Measurements from ENCODE around the gene DEGS1.

DEGS1 gene

GRCh38 chr1:224182866-224183590 lies at the start of gene DEGS1:
TSS of gene DEGS1 (plus strand) at chr1:224183240. CDS start at chr1:224183337, 97 bp downstream.
- peak; percentile 80 for DNase-seq

DNA sequence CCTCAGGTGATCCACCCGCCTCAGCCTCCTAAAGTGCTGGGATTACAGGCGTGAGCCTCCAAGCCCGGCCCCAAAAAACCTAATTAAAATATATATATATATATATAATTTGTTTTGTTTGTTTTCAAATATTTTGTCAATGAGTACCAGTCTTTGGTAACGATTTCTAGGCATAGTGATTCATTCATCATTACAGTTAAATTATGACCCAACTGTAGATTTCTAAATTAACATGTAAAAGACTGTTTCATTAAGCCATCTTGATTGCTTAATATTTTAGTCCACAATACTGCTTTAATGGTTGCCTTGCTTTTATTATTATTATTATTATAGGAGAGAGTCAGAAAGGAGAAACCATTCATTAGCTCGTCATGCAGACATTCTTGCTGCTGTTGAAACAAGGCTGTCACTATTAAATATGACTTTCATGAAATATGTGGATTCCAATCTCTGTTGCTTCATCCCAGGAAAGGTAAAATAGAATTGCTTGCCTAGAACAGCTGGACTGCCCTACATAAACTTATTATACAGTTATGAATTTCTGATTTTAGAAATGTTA lies 49.2 kb upstream of the DEGS1 start:
- DNase-seq, result no peak

GRCh38 chr1:224137518-224137917 lies 45.5 kb upstream of the DEGS1 start:
- DNase-seq, result no peak

GRCh38 chr1:224138198-224138597 lies 44.8 kb upstream of the DEGS1 start:
- no peak for DNase-seq

GRCh38 chr1:224141693-224142092 lies 41.3 kb upstream of the DEGS1 start:
- DNase-seq, result no peak

GRCh38 chr1:224149709-224150108 lies 33.3 kb upstream of the DEGS1 start:
- DNase-seq, result no peak

DNA sequence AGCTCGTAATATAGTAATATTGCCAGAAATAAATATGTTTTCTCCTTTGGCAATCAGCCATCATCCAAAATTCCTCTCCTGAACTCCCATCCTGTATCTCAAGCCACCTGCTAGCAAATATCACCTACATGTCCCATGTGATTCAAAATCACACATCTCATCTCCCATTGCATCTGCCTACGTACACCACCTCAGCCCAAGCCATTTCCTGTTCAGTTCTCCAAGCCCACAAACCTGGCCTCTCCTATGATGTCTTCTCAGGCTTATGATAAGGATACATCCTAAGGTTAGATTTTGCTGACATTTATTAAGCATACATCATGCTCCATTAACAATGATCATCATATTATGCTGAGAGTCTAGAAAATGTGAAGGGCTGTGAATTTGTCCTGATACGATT lies 31.9 kb upstream of the DEGS1 start:
- no peak for DNase-seq

DNA sequence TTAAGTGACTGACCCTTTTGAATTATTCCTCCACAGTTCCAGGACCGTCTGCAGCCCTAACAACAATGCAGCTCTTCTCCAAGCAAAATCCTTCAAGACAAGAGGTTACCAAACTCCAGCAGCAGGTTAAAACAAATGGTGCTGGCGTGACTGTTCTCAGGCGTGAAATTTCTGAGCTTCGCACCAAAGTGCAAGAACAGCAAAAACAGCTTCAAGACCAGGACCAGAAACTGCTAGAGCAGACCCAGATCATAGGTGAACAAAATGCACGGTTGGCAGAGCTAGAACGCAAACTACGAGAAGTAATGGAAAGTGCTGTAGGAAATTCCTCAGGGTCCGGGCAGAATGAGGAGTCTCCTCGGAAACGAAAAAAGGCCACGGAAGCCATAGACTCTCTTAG lies 25.7 kb upstream of the DEGS1 start:
- DNase-seq, result no peak

GRCh38 chr1:224159541-224159940 lies 23.5 kb upstream of the DEGS1 start:
- no peak for DNase-seq

DNA sequence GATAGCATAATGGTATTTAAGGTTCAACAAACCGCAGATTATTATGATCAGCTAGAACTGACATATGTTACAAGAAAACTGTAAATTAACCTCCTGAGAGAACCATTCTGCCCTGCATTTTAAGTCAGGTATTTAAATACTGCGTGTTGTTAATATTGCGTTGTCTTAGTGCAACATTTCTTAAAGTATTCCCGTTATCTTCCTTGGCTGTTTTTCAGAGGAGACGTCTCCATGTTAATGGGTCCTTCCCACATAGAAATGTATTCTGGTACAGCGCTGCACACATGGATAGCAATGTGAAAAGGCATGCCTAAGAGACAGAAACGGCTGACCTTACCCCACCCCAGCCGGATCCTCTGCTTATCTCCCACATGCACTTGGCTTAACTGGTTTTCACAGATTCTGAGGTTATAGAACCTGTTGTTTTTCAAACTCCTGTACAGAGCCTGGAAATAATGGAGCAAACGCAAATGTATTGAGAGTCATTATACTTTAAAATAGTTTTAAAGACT lies 22.8 kb upstream of the DEGS1 start:
- DNase-seq, result no peak

DNA sequence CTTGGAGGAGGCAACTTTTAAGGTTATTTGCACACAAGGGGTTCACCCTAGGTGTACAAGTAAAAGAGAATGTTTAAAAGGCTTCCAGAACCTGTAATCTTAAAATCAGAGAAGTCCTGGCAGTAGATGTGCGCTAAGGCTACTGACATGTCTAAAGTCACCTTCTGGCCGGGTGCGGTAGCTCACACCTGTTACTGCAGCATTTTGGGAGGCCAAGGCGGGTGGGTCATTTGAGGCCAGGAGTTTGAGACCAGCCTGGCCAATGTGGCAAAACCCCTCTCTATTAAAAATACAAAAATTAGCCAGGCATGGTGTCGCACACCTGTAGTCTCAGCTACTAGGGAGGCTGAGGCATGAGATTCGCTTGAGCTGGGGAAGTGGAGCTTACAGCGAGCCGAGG lies 20.3 kb upstream of the DEGS1 start:
- DNase-seq, result no peak

- DNase-seq, result no peak
Observed at GRCh38 chr1:224163311-224163710, 19.7 kb upstream of the DEGS1 start.

- no peak for DNase-seq
Observed at GRCh38 chr1:224168859-224169380, 14.1 kb upstream of the DEGS1 start.

DNA sequence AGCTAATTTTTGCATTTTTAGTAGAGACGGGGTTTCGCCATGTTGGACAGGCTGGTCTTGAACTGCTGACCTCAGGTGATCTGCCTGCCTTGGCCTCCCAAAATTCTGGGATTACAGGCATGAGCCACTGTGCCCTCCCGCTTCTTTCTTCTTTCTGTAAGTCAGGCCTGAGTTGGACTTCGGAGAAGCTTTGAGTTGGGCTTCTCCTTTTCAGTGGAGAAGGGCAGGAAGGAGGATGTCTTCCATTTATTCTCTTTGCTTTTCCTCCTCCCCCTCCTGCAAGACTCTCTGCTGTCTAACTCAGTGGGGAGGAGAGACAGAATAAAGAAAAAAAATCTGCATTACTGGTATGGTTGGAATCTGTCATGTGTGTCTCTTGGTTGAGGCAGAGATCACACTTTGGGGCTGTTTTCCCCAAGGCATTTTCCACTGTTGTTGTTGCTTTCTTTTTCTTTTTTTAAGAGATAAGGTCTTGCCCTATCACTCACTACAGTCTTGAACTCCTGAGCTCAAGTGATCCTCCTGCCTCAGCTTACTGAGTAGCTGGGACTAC lies 13.2 kb upstream of the DEGS1 start:
- DNase-seq, result no peak

GRCh38 chr1:224170343-224170742 lies 12.7 kb upstream of the DEGS1 start:
- DNase-seq, result no peak

GRCh38 chr1:224170748-224171478 lies 12.1 kb upstream of the DEGS1 start:
- DNase-seq, result no peak

- DNase-seq, result no peak
Observed at GRCh38 chr1:224172229-224172628, 10.8 kb upstream of the DEGS1 start.

DNA sequence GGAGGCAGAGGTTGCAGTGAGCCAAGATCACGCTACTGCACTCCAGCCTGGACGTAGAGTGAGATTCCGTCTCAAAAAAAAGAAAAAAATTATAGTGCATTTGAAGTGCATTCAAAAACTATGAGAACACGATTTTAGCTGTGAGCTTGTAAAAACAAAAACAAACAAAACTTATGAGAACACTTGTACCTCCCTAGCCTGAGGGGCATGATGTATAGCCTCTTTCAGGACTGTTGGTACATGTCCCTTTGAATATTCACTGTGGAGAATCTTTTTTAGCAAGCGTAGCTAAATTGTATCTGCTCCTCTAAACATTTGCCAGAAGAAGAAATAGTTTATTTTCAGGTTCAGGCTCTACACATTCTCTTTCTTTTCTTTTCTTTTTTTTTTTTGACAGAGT lies 9.5 kb upstream of the DEGS1 start:
- no peak for DNase-seq

DNA sequence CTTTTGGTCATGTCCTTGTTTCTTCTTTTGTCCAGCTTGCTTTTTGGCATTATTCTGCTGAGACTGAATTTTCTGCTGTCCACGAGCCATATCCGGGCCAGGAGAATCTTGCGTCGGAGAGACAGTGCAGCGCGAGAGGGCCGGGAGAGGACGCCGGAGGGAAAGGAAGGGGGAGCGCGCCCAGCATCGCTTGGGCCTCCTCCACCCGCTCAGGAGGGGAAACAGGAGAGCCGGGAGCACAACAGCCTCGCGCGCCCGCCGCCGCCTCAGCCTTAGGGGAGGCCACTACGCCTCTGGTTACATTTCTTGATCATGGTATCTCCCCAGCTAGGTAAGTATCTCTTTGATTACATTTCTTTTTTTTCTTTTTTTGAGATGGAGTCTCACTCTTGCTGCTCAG lies 7.4 kb upstream of the DEGS1 start:
- DNase-seq, result no peak

DNA sequence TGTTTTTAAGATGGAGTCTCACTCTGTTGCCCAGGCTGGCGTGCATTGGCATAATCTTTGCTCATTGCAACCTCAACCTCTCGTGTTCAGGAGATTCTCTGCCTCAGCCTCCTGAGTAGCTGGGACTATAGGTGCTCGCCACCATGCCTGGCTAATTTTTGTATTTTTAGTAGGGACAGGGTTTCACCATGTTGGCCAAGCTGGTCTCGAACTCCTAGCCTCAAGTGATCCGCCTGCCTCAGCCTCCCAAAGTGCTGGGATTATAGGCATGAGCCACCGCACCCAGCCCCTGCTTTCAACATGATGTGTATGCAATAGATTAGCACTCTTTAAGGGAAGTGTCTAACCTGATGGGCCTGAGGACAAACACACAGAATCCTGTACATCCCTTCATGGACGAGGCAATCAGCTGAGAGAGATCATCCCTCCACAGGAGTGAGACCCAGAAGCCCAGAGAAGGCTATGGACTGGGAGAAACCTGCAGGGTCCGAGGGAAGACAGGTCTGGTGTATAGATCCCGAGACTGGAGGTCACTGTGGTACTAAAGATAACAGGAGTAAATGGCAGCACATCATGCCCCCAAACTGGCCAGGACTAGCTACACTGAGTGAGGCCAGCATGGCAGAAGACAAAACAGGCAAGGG lies 5.6 kb upstream of the DEGS1 start:
- DNase-seq, result no peak

DNA sequence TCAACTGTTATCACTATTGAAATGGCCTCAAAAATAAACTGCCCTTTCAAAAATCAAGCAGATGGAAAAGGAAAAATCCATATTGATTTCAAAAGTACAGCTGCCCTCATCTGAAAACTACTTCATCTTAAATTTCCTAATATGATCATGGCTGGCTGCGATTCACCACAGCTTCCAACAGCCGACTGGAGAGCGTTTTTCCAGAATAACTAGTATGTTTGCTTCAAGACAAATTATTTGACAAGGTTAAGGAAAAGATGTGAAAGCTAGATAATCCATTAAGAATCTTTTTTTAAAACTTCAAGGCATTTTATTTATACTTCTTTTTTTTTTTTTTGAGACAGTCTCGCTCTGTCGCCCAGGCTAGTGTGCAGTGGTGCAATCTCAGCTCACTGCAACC lies 4.1 kb upstream of the DEGS1 start:
- no peak for DNase-seq

GRCh38 chr1:224180783-224181452 lies 2.1 kb upstream of the DEGS1 start:
- DNase-seq, result no peak

- DNase-seq, result no peak
Observed at GRCh38 chr1:224181453-224181810, 1.6 kb upstream of the DEGS1 start.

Data from kidney glomerular epithelial cell (primary cell).